Measurements from ENCODE around the gene FUT6.

DNA sequence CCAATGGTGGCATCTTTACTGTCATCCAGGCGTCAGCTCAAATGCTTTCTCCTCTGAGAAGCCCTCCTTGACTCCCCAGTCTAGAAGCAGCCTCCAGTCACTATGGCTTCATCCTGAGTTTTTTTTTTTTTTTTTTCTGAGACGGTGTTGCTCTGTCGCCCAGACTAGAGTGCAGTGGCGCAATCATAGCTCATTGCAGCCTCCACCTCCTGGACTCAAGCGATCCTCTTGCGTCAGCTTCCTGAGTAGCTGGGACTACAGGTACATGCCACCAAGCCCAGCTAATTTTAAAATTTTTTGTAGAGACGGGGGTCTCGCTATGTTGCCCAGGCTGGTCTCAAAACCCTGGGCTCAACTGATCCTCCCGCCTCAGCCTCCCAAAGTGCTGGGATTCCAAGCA lies 30.4 kb downstream of the FUT6 start:
- no peak for TF ChIP-seq POLR2AphosphoS5 (IDR thresholded peaks at IDR 0.05; ENCODE audit: low read depth, low read length)
- TF ChIP-seq TAF1 (IDR thresholded peaks at IDR 0.05; ENCODE audit: borderline replicate concordance, low read depth, low read length), result no peak

Data from GM12892 (cell line).